HPDE6-E6E7 (cell line): ENCODE measurements around the gene MICAL3.

Experiments
- DNase-seq: peaks from one replicate; pipeline ENCODE4 v3.0.0; 2011; ENCODE audit warnings: missing footprints; ENCODE audit errors: extremely low spot score

MICAL3 gene

GRCh38 chr22:17955590-17956379, 68.6 kb downstream of the MICAL3 start:
- no peak for DNase-seq

GRCh38 chr22:17954860-17955587, 69.3 kb downstream of the MICAL3 start:
- no peak for DNase-seq

GRCh38 chr22:17954200-17954859, 70.0 kb downstream of the MICAL3 start:
- DNase-seq: no peak

- no peak for DNase-seq
Observed at GRCh38 chr22:17953147-17953546, 71.2 kb downstream of the MICAL3 start.

GRCh38 chr22:17952273-17952801, 72.0 kb downstream of the MICAL3 start:
- DNase-seq: no peak

- DNase-seq: no peak
Observed at GRCh38 chr22:17951315-17951714, 73.0 kb downstream of the MICAL3 start.

GRCh38 chr22:17950651-17951214, 73.6 kb downstream of the MICAL3 start:
- DNase-seq: no peak

GRCh38 chr22:17949642-17950473, 74.5 kb downstream of the MICAL3 start:
- no peak for DNase-seq

GRCh38 chr22:17948101-17948500, 76.3 kb downstream of the MICAL3 start:
- no peak for DNase-seq

- DNase-seq: no peak
Observed at GRCh38 chr22:17946662-17947367, 77.5 kb downstream of the MICAL3 start.

GRCh38 chr22:17945888-17946648, 78.3 kb downstream of the MICAL3 start:
- no peak for DNase-seq

- DNase-seq: no peak
Observed at GRCh38 chr22:17945156-17945887, 79.0 kb downstream of the MICAL3 start.

- no peak for DNase-seq
Observed at GRCh38 chr22:17944256-17944655, 80.1 kb downstream of the MICAL3 start.

- DNase-seq: no peak
Observed at GRCh38 chr22:17943533-17944249, 80.7 kb downstream of the MICAL3 start.

GRCh38 chr22:17942721-17943120, 81.6 kb downstream of the MICAL3 start:
- DNase-seq: no peak

- no peak for DNase-seq
Observed at GRCh38 chr22:17941471-17942406, 82.6 kb downstream of the MICAL3 start.

- DNase-seq: no peak
Observed at GRCh38 chr22:17939579-17939978, 84.8 kb downstream of the MICAL3 start.
